KBM-7 (cell line): Measurements from ENCODE around the gene FNTB.
A peak's percentile ranks its signal among the peaks of the same experiment; 100 is the strongest.

Experiments used
- DNase-seq: peaks from one replicate; pipeline ENCODE4 v3.0.0-alpha.2; 2015
- in situ Hi-C: fragments of 300-500 bp; cut with MboI; formaldehyde crosslinking; loops from 2 replicates; pipeline ENCODE4 v1.14.3; 2020; ENCODE audit warnings: low sequenced_read_pairs, low pct_unique_long_range_greater_than_20kb, mixed read lengths

Gene FNTB

DNA sequence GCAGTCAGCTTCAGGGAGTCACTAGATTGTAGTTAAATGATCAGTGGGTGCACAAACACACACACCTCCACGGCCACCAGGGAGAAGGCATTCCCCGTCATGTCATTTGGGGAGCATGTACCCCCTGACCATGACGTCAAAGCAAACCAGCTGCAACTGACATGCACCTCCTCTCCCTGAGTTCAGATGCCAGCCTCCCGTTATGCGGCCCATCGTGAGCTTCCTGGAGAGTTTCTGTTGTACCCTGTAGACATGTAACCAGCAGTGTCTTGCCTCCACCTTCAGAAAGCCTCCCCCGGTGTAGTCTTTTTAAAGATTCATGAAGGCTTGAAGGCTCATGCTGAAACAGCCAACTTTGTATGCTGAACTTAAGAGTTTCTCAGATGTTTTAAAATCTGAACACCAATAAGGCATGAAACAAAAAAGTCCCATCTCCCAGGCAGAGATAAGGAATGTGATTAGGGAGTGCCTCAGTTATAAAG is 54.8 kb downstream of the FNTB start:
- in situ Hi-C loops, result no loop called here
- no peak for DNase-seq

DNA sequence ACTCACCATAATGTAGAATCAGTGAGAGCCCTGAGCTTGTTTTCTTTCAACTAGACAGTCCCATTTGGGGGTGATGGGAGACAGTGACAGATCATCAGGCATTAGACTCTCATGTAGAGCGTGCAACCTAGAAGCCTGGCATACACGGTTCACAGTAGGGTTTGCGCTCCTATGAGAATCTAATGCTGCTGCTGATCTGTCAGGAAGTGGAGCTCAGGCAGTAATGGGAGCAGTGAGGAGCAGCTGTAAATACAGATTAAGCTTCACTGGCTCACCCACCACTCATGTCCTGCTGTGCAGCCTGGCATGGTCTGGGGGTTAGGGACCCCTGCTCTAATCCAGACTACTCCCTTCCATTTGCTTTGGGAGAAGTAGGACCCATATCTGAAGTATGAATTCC is 55.6 kb downstream of the FNTB start:
- in situ Hi-C loops, result no loop called here
- DNase-seq, result no peak

DNA sequence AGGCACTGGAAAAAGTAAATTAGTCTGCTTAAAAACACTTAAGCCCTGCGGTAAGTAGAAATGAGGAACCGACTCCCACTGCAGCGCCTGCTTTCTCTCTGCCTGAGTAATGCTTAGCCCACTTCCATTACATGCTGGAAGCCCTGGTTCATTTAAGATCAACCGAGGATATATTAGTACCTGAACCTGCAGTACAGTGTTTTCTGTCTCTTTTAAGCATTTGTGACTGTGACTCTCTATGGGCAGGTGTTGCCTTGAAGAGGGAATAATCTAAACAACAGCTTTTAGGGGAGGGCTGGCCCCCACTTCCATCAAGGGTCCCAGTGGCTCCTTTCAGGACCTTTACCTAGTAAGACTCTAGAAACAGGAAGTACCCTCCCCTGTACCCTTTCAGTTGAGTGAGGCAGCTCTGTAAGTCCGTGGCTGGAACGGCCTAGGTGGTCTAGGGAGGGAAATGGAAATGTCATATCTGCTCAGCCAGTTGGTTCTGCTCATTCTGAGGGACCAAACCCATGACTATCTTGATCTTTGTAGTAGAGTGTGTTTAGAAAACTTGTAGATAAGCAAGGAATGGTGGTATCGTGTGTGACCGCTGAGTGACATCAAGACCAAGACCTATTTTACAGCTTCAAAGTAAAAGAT is 56.2 kb downstream of the FNTB start:
- DNase-seq, result peak; percentile 97
- in situ Hi-C loops, result no loop called here

DNA sequence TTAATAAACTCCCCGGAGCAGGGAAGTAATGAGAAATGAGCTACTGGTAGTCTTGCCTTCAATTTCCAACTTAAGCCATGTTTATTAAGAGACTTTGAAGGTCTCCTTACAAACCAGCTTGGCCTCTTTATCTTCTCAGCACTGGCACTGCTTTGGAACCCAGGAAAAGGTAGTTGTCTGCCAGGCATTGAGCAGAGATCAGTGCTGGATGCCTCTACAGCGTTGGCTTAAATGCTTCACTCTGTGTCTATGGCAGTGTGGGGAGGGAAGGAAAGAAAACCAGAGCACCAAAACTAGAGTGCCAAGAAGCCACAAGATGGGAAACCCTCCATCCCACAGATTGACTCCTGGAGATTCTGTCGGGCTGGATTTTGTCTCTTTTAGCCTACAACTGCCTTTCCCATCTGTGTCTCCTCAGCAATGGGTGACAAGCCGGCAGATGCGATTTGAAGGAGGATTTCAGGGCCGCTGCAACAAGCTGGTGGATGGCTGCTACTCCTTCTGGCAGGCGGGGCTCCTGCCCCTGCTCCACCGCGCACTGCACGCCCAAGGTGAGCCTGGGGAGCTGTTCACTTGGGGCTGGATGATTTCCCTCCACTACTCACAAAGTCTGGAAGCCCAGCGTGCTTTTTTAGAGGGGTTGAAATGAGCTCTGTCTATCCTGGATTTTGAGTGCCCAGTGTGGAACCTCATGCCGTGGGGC is 57.3 kb downstream of the FNTB start:
- in situ Hi-C loops, result no loop called here
- peak; percentile 17 for DNase-seq

DNA sequence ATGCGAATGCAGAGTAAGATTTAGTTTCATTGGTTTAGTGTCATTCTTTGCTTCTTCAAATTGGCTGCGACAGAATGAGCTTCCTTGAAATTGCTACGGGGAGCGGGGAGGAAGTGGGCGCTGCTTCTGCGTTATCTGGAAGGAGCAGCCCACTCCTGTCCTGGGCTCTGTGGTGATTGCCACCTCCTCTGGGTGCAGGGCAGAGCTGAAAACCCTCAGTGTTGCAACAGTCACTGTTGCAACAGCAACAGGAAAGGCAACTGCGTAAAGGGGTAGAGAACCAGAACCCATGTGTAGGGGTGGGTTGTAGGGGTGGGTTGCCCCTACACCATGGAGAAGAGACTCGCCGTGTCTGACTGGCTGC is 57.9 kb downstream of the FNTB start:
- in situ Hi-C loops, result no loop called here
- peak; percentile 97 for DNase-seq

DNA sequence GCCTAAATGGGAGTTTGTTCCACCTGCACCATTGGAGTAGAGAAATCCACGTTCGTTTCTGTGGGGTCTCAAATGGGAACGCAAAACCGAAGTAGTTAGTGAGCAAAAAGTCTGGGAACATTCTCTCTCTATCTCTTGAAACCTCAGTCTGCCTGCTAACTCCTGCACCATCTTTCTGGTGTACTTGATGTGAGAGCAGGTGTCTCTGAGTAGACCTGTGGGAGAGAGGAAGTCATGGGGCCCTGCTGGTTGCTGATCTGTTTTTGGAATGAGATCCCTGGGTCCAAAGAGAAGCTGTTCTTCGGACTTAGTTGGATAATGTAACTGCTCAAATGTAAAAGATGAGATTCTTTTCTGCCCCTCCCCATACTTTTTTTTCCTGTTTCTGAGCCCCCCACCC is 58.3 kb downstream of the FNTB start:
- in situ Hi-C loops, result no loop called here

DNA sequence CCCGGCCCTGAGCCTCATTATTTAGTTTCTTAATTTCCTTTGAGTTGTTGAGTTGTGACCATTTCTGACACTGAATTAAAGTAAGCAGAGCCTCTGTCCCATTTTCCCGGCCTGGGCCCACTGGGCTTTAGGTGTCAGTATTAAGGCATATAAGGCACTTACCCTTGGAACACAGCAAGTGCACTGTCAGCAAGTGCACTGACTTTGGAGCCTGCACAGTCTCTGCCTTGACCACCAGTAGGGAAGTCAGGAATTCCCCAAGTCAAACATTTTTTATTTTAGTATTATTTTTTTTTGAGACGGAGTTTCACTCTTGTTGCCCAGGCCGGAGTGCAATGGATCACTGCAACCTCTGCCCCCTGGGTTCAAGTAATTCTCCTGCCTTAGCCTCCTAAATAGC is 59.0 kb downstream of the FNTB start:
- in situ Hi-C loops, result no loop called here
- DNase-seq, result no peak

More for the DNA sequence above, 58.3 kb downstream of the FNTB start:
- no peak for DNase-seq

DNA sequence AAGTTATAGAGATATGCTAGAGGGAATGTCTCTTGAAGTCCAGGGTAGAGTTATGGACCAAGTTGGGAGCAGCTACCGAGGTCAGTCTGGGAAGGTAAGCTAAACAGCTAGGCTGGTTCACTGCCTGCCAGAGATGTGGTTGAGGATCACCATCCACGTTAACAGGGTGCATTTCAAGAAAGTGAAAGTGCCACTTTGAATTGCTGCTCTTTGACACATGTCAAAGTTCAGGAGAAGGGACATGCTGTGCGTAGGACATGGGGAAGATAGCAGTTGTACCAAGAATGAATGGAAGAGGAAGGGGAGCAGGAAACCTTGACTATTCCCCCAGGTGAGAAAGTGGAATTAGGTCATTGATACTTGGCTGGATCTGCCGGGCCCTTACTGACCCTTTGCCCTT is 66.1 kb downstream of the FNTB start:
- DNase-seq, result no peak
- in situ Hi-C loops, result no loop called here

DNA sequence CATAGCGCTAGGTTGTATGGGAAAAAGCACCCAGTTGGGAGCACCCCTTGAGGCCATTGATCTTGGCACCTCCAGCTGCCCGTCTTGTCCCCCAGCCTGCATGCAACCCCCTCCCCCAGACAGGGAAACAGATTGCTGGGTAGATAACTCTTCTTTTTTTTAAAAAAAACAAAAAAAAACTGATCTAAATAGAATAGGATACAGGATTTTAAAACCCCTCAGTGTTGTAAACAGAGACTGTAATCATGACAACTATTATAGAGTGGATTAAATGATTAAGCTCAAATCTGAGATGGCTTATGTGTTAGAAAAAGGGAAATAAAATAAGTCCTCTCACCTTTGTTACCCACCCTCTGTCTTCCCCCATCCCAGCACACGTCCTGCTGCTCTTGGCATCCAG is 66.8 kb downstream of the FNTB start:
- in situ Hi-C loops, result no loop called here

DNA sequence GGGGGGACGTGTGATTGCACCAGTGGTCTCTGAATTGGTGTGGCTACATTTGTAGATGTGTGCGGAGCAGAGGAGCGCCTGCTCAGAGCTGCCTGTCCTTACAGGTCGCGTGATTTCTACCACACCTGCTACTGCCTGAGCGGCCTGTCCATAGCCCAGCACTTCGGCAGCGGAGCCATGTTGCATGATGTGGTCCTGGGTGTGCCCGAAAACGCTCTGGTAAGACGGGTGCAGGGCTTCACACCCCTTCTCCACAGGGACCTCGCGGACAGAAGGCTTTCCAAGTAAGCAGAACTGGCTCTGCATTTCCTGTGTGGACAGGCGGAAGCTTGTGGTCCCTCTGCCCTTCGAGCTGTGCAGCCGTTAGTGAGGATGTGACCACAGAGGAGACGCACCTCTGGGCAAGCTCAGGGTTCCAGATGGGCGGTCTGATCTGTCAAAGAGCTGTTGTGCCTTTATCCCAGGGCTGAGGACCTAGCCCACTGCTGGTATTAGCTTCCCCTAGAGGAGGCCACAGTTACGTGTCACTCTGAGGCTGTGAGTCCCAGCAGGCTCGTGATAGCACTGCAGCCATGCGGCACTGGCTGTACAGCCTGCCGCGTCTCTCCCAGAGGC is 67.9 kb downstream of the FNTB start:
- DNase-seq, result peak; percentile 96
- in situ Hi-C loops, result no loop called here

More for the DNA sequence above, 66.8 kb downstream of the FNTB start:
- no peak for DNase-seq

DNA sequence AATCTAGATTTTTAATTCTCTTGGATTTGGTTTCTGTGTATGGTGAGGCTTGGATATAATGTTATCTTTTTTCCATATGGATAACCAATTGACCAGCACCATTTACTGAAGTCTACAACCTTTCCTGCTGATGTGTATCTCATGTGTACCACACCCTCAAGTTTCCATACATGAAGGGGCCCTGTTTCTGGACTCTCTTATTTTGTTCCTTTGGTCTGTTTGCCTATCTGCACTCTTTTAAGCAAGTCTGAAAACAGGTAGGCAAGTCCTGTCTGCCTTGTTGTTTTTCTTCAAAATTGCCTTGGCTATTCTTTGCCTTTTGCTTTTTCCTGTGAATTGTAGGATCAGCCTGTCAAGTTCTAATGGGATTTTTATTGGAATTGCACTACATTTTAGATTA is 71.0 kb downstream of the FNTB start:
- in situ Hi-C loops, result no loop called here
- no peak for DNase-seq

DNA sequence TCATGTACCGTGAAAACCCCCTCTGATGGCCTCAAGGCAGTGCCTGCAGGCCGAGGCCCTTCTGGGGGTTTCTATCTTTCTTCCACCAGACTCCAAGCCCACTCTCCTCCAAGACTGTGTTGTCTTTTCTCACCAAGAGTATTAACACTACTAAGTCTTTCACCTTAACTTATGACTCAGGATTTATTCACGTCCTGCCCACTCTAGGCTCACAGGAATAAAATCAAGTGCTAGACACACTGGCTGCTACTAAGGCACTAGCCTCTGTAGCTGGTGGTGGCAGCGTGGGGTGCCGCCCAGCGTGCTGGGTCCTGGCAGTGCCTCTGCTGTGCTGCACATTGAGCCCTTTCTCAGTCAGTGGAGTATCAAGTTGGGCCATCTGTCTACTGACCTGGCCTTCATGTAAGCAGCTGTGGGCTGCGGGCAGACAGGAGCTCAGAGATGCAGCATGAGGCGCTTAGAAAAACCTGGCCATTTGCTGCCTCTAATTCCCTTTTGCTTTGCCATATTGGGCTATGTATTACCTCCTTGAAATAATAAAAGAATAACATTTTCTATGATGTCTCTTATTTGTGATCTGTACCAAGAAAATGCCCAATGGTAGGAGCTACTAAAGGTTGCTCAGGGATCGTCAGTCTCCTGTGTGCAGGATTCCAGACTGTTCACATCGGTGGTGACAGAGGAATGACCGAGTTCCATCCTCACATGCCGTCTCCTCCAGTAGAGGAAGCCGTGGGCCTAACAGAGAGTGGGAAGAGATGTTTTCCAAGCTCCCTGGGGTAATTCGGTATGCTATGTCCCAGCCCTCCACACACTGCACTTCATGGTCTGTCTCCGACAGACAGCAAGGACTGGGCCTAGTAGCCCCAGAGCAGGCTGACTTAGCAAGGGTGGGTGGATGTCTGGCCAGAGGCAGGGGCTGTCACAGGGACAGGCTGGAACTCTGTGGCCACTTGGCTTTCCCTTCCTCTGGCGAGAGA is 75.7 kb downstream of the FNTB start:
- in situ Hi-C loops, result no loop called here
- no peak for DNase-seq

DNA sequence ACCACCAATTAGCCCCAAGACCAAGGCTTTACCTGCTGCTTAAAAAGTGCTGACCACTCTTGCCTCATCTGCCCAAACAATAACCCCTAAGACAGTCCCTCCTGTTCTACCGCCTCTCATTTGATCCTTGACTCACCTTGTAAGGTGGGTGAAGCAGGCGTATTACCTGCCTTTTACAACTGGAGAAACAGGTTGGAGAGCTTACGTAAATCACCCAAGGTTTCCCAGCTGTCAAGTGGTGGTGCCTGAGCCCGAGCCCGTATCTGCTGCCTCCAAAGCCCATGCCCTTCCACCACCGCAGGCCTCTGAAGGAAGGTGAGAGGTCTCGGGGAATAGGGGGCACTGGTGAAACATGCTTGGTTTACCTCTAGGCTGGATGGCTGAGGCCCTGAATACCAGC is 79.0 kb downstream of the FNTB start:
- DNase-seq, result no peak

DNA sequence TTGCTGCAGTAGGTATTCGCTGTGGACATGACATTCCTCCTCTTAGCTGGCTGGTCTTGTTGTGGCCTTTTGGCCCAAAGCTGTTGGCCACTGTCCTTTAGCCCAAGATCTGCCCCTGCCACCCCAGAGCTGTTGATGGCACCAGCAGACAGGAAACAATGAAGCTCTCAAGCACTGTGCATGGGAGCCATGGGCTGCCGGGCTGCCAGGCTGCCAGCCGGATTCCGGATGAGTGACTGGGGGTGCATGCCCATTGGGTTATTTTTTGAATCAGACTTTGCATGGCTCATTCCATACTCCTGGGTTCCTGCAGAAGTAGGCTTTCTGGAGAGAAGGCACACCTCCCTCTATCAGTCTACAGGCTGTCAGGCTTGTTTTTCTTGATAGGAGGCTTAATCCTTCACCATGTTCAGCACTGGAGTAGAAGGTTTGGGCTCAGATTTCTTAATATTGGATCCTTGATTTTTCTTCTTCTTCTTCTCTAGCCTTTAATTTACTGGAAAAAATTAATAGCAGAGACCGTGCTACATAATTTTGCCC is 83.2 kb downstream of the FNTB start:
- in situ Hi-C loops, result no loop called here
- no peak for DNase-seq

More for the DNA sequence above, 79.0 kb downstream of the FNTB start:
- in situ Hi-C loops, result no loop called here

DNA sequence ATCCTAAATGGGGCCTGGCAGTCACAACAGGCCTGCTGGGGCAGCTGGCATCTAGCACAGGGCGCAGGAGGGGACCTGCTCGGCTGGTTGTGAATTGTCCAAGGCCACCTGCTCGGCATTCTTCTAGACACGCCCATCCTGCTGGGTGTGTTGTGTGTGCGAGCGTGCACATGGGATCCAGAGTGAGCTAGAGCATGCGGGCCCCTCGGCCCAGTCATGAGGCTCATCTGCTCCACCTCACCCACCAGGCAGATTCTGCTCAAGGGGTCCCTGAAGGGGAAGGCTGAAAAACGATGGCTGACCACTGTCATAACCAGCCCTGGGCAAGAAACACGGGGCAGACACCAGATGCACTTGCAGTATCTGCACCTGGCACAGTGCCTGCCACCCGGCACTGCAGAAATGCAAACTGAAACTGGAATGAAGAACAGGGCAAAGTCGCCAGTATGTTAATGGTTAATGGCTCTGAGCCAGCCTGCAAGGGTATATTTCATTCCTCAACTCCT is 83.8 kb downstream of the FNTB start:
- DNase-seq, result no peak

DNA sequence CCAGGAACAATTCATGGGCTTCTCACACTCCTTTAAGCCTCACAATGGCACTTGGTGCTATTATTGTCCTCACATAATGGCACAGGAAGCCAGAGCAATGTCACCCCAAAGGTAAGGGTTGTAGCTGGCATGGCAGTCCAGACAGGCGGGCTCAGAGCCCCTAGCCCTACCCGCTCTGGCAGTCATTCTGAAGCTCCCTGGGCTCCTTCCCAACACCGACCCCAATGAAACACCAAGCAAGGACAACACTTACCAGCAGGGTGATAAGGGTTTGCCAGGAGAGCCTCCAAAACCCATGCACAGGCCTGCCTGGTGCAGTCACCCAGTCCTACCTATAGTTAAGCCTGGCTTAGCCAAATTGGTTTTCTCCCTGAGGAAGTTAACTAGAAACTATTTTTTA is 84.8 kb downstream of the FNTB start:
- in situ Hi-C loops, result no loop called here
- DNase-seq, result no peak

More for the DNA sequence above, 83.8 kb downstream of the FNTB start:
- in situ Hi-C loops, result no loop called here

DNA sequence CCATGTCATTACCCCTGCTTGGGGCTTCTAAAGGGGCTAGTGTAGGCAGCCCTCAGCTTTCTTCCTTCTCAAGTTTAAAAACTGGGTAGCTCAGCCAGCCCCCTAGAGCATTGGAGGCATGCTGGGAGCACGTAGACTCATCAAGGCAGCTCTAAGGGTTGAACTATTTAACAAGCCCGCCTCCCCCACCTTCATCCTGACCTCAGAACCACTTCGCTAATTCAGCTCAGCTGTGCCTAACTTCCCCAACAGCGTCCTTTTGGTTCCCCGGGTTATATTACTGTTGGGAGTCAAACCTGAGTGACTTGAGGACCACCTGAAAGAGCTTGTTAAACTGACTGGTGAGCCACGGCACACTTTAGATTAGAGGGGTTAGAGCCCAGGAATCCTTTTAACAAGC is 85.6 kb downstream of the FNTB start:
- in situ Hi-C loops, result no loop called here
- peak; percentile 84 for DNase-seq

DNA sequence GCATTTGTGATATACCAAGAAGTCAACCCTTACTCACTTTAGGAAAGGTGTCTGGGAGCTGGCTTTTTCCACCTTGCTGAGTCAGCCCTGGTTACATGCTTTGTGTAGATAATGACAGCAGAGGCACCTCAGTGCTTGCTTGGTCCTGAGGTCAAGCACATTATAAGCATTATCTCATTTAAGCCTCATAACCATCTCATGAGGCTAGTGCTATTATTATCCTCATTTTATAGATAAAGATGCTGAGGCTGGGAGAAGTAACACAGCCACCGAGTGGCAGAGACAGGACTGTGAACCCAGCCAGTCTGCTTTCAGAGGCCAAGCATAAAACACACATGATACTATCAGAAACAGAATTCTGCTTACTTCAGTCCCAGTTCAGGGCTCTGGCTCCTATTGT is 86.2 kb downstream of the FNTB start:
- in situ Hi-C loops, result no loop called here
- no peak for DNase-seq

DNA sequence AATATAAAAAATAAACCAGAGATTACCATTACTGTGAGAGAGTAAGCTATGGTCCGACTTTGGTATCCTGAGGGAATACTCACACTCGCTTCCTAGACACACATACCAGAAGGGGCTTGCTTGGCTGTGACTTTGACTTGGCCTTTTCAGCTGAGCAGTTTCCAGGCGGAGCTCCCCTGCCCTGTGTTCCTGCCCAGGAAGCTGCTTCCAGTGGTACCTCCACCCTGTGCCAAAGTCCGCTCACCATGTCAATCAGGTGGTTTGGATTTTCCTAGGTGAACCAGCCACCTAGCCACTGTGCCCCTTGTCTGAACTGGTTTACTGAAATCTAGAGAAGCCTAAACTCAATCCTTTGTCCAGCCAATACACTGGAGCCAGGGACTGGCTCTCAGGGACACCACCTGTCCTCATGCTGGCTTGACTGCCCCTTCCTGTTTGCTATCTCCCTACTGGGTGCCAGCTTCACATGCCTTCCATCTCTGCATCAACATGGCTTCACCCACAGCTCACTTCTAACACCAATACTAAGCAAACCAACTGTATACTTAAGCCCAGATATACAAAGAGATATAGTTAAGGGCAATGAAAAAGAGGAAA is 87.0 kb downstream of the FNTB start:
- in situ Hi-C loops, result no loop called here
- DNase-seq, result no peak
